Activated CD4-positive, alpha-beta T cell treated with anti-CD3 and anti-CD28 coated beads, Interleukin-10, Interleukin-2, amounts not matched to agents 100 ng/mL and 50 ng/mL, durations not matched to agents 16 hours and 8 hours (primary cell): Measurements from ENCODE around the gene GTF2A2.
"Not testable (repeated sequence)": the region's sequence is repeated elsewhere in the genome, so short reads cannot be mapped to it uniquely, and the experiment has no call there.

ENCODE experiments used
- DNase-seq: peaks from one replicate; pipeline ENCODE4 v3.0.0-alpha.2; 2020

Gene GTF2A2

GRCh38 chr15:59668556-59668955 lies 11.2 kb upstream of the GTF2A2 start:
- DNase-seq, result no peak

- no peak for DNase-seq
Measured at GRCh38 chr15:59662260-59662659, 4.9 kb upstream of the GTF2A2 start.

GRCh38 chr15:59659366-59659765 lies 2.1 kb upstream of the GTF2A2 start:
- DNase-seq, result no peak

GRCh38 chr15:59657635-59658125 lies 365 bp upstream of the GTF2A2 start:
- DNase-seq, result no peak

- no peak for DNase-seq
Measured at GRCh38 chr15:59654046-59654445, 3.3 kb downstream of the GTF2A2 start.

GRCh38 chr15:59649603-59650002 lies 7.7 kb downstream of the GTF2A2 start:
- no peak for DNase-seq

- DNase-seq, result no peak
Measured at GRCh38 chr15:59647085-59647484, 10.2 kb downstream of the GTF2A2 start.

- no peak for DNase-seq
Measured at GRCh38 chr15:59646277-59646676, 11.0 kb downstream of the GTF2A2 start.

- DNase-seq, result not testable (repeated sequence)
Measured at GRCh38 chr15:59645812-59646211, 11.5 kb downstream of the GTF2A2 start.

- DNase-seq, result no peak
Measured at GRCh38 chr15:59644756-59645155, 12.6 kb downstream of the GTF2A2 start.

GRCh38 chr15:59642351-59642750 lies 15.0 kb downstream of the GTF2A2 start:
- no peak for DNase-seq

GRCh38 chr15:59637507-59637906 lies 19.8 kb downstream of the GTF2A2 start:
- DNase-seq, result not testable (repeated sequence)

GRCh38 chr15:59636184-59636583 lies 21.1 kb downstream of the GTF2A2 start:
- DNase-seq, result no peak

GRCh38 chr15:59632714-59633113 lies 24.6 kb downstream of the GTF2A2 start:
- no peak for DNase-seq

- DNase-seq, result peak; percentile 81
Measured at GRCh38 chr15:59622289-59622688, 35.0 kb downstream of the GTF2A2 start.

GRCh38 chr15:59618406-59618805 lies 38.9 kb downstream of the GTF2A2 start:
- DNase-seq, result no peak

GRCh38 chr15:59616379-59616778 lies 40.9 kb downstream of the GTF2A2 start:
- DNase-seq, result no peak

GRCh38 chr15:59615661-59616060 lies 41.7 kb downstream of the GTF2A2 start:
- DNase-seq, result no peak

- no peak for DNase-seq
Measured at GRCh38 chr15:59614153-59614552, 43.2 kb downstream of the GTF2A2 start.

GRCh38 chr15:59611276-59612260 lies 45.7 kb downstream of the GTF2A2 start, which contains the start of gene GCNT3:
Gene GCNT3 (plus strand): TSS chr15:59611783. CDS start chr15:59618239, 6,456 bp downstream.
- no peak for DNase-seq

GRCh38 chr15:59609730-59610712 lies 47.3 kb downstream of the GTF2A2 start:
- no peak for DNase-seq

GRCh38 chr15:59605994-59606393 lies 51.3 kb downstream of the GTF2A2 start:
- DNase-seq, result no peak

- DNase-seq, result no peak
Measured at GRCh38 chr15:59598461-59598860, 58.9 kb downstream of the GTF2A2 start.
